ENCODE results near the gene TMEM72.

DNA sequence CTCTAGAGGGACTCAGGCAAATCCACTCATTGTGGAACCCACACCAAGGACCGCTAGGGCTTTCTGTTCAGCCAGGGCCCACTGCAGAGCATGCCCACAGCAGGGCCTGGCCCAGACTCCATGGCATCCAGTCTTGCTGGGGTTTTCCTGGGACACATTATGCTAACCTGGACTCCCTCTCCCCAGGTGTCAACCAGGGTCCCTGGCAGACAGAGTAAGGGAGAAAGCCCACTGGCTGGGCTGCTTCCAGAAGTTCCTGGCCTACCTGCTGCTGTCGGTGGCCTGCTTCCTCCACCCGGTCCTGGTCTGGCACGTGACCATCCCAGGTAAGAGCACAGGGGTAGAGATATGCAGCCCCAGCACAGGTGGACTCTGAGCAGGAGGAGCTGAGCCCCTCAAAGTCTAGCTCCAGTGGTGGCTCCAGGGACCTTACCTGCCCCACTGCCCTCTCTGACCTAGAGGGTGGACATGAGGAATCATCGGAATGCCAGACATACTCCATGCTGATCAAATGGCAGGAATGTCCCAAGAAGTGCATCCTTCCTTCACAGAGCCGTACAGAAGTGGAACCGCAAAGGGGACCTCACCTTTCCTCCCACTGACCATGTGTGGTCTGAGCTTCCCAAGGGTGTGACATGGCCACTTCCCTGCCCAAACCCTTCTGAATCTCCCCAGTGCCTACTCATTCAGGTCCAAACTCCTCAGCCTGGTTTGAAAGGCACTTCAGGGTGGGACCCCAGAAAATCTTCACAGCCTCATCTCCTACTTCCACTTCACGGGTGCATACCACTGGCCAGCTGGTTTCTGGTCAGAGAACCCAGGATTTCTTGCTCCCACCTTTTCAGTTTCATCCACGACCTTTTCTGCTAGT lies 22.5 kb downstream of the TMEM72 start:
- TF ChIP-seq, protein P1, sequence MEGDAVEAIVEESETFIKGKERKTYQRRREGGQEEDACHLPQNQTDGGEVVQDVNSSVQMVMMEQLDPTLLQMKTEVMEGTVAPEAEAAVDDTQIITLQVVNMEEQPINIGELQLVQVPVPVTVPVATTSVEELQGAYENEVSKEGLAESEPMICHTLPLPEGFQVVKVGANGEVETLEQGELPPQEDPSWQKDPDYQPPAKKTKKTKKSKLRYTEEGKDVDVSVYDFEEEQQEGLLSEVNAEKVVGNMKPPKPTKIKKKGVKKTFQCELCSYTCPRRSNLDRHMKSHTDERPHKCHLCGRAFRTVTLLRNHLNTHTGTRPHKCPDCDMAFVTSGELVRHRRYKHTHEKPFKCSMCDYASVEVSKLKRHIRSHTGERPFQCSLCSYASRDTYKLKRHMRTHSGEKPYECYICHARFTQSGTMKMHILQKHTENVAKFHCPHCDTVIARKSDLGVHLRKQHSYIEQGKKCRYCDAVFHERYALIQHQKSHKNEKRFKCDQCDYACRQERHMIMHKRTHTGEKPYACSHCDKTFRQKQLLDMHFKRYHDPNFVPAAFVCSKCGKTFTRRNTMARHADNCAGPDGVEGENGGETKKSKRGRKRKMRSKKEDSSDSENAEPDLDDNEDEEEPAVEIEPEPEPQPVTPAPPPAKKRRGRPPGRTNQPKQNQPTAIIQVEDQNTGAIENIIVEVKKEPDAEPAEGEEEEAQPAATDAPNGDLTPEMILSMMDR (IDR thresholded peaks at IDR 0.05), result no peak
- TF ChIP-seq TCF7L2 (IDR thresholded peaks at IDR 0.05; ENCODE audit: low read depth, low read length) (no peak), POLR2AphosphoS5 (IDR thresholded peaks at IDR 0.05; ENCODE audit: low read depth, low read length) (no peak)
